Measurements from ENCODE around the gene SCAMP3.

GRCh38 chr1:155255243-155256007 lies 6.7 kb downstream of the SCAMP3 start, which contains the start of gene ENTREP3:
- TF ChIP-seq RCOR1 (IDR thresholded peaks at IDR 0.05; ENCODE audit: insufficient replicate concordance, low read length) (no peak), CTCF (conservative IDR thresholded peaks at IDR 0.05; ENCODE audit: low read depth, low read length) (no peak), RAD21 (IDR thresholded peaks at IDR 0.05; ENCODE audit: low read length) (no peak), POLR2A (IDR thresholded peaks at IDR 0.05; ENCODE audit: low read depth, low read length) (0 out of 2 replicates have a peak, but pooled peaks have one; percentile 33), FOS (IDR thresholded peaks at IDR 0.05; ENCODE audit: low read depth, low read length) (no peak), MAZ (IDR thresholded peaks at IDR 0.05; ENCODE audit: borderline replicate concordance, low read depth, low read length) (peak; percentile 86; the same call in 1 of the 2 replicates), ELK1 (IDR thresholded peaks at IDR 0.05; ENCODE audit: borderline replicate concordance, low read depth, low read length) (no peak)
